ENCODE results near the gene RNF5.

RNF5 gene

GRCh38 chr6:32215617-32216016, 37.4 kb downstream of the RNF5 start:
- no peak overlapping the region for H3K4me3 ChIP-seq (ENCODE audit: low read depth, low read length)
- no peak for DNase-seq (ENCODE audit: low read depth)
- TF ChIP-seq MYC (IDR thresholded peaks at IDR 0.05; ENCODE audit: low read depth, low read length) = no peak
- TF ChIP-seq POLR2A (IDR thresholded peaks at IDR 0.05; ENCODE audit: extremely low read depth, insufficient read length) = no peak
- no peak for TF ChIP-seq MAX (IDR thresholded peaks at IDR 0.05; ENCODE audit: low read depth, low read length)
- TF ChIP-seq CTCF (IDR thresholded peaks at IDR 0.05; ENCODE audit: low read depth, low read length) = no peak

- TF ChIP-seq MAX (IDR thresholded peaks at IDR 0.05; ENCODE audit: low read depth, low read length) = no peak
- no peak for TF ChIP-seq POLR2A (IDR thresholded peaks at IDR 0.05; ENCODE audit: extremely low read depth, insufficient read length)
- no peak for TF ChIP-seq MYC (IDR thresholded peaks at IDR 0.05; ENCODE audit: low read depth, low read length)
- no peak for TF ChIP-seq CTCF (IDR thresholded peaks at IDR 0.05; ENCODE audit: low read depth, low read length)
- no peak for DNase-seq (ENCODE audit: low read depth)
- H3K4me3 ChIP-seq (ENCODE audit: low read depth, low read length) = no peak overlapping the region
Observed at GRCh38 chr6:32216285-32216684, 38.1 kb downstream of the RNF5 start.

- TF ChIP-seq MAX (IDR thresholded peaks at IDR 0.05; ENCODE audit: low read depth, low read length) = no peak
- TF ChIP-seq POLR2A (IDR thresholded peaks at IDR 0.05; ENCODE audit: extremely low read depth, insufficient read length) = no peak
- TF ChIP-seq MYC (IDR thresholded peaks at IDR 0.05; ENCODE audit: low read depth, low read length) = no peak
- TF ChIP-seq CTCF (IDR thresholded peaks at IDR 0.05; ENCODE audit: low read depth, low read length) = no peak
- DNase-seq (ENCODE audit: low read depth) = no peak
- no peak overlapping the region for H3K4me3 ChIP-seq (ENCODE audit: low read depth, low read length)
Observed at GRCh38 chr6:32216998-32217397, 38.8 kb downstream of the RNF5 start.

GRCh38 chr6:32218167-32218566, 40.0 kb downstream of the RNF5 start:
- DNase-seq (ENCODE audit: low read depth) = no peak
- H3K4me3 ChIP-seq (ENCODE audit: low read depth, low read length) = no peak overlapping the region
- TF ChIP-seq MAX (IDR thresholded peaks at IDR 0.05; ENCODE audit: low read depth, low read length) (no peak), POLR2A (IDR thresholded peaks at IDR 0.05; ENCODE audit: extremely low read depth, insufficient read length) (no peak), MYC (IDR thresholded peaks at IDR 0.05; ENCODE audit: low read depth, low read length) (no peak), CTCF (IDR thresholded peaks at IDR 0.05; ENCODE audit: low read depth, low read length) (no peak)

- no peak for DNase-seq (ENCODE audit: low read depth)
- H3K4me3 ChIP-seq (ENCODE audit: low read depth, low read length) = no peak overlapping the region
- TF ChIP-seq POLR2A (IDR thresholded peaks at IDR 0.05; ENCODE audit: extremely low read depth, insufficient read length) = no peak
- TF ChIP-seq MAX (IDR thresholded peaks at IDR 0.05; ENCODE audit: low read depth, low read length) = no peak
- no peak for TF ChIP-seq CTCF (IDR thresholded peaks at IDR 0.05; ENCODE audit: low read depth, low read length)
- TF ChIP-seq MYC (IDR thresholded peaks at IDR 0.05; ENCODE audit: low read depth, low read length) = no peak
Observed at GRCh38 chr6:32220021-32220420, 41.8 kb downstream of the RNF5 start.
